Neural cell (in vitro differentiated cells): ENCODE results near the gene ZSWIM5. TPM values are rescaled to one million over a fixed set of nuclear protein-coding genes. Genes with fewer than 3 reads are reported as not detected.

ENCODE experiments used
- H2AFZ ChIP-seq: fragments of 200-600, 300-800 bp; sonication (generic), shearing (Covaris generic); 2 replicates; pipeline ENCODE4 v1.6.0; 2014; ENCODE audit warnings: low read depth, mild to moderate bottlenecking, antibody characterized with exemption, low read length, moderate library complexity
- H3F3A ChIP-seq: fragments of 200-600 bp; shearing (Covaris generic); 2 replicates; pipeline ENCODE4 v1.6.1; 2016; ENCODE audit warnings: mild to moderate bottlenecking, moderate library complexity, mixed read lengths, antibody characterized with exemption, low read length; ENCODE audit not compliant: insufficient read depth, poor library complexity, severe bottlenecking
- H3K27ac ChIP-seq: fragments of 200-600, 300-800 bp; sonication (generic), shearing (Covaris generic); 2 replicates; pipeline ENCODE4 v1.5.1; 2014; ENCODE audit warnings: mild to moderate bottlenecking, low read length, moderate library complexity
- H3K27me3 ChIP-seq: fragments of 300-800, 200-600 bp; sonication (generic), shearing (Covaris generic); 2 replicates; pipeline ENCODE4 v1.6.0; 2014; ENCODE audit warnings: mild to moderate bottlenecking, low read depth, low read length, moderate library complexity; ENCODE audit not compliant: insufficient read depth
- H3K36me3 ChIP-seq: fragments of 300-800, 200-600 bp; sonication (generic), shearing (Covaris generic); 2 replicates; pipeline ENCODE4 v1.5.1; 2014; ENCODE audit warnings: mild to moderate bottlenecking, antibody characterized with exemption, low read length, moderate library complexity; ENCODE audit not compliant: insufficient read depth
- H3K4me2 ChIP-seq: fragments of 300-800, 200-600 bp; sonication (generic), shearing (Covaris generic); 2 replicates; pipeline ENCODE4 v1.6.0; 2014; ENCODE audit warnings: mild to moderate bottlenecking, low read length
- H3K4me3 ChIP-seq: fragments of 300-800, 200-600 bp; sonication (generic), shearing (Covaris generic); 2 replicates; pipeline ENCODE4 v1.5.1; 2014; ENCODE audit warnings: mild to moderate bottlenecking, low read length, moderate library complexity
- H3K79me2 ChIP-seq: fragments of 200-600 bp; shearing (Covaris generic); replicated peaks from 2 replicates; pipeline ENCODE4 v1.6.0; 2014; ENCODE audit warnings: mild to moderate bottlenecking, low read length, moderate library complexity; ENCODE audit not compliant: insufficient read depth
- H3K9ac ChIP-seq: fragments of 300-800, 200-600 bp; sonication (generic), shearing (Covaris generic); 2 replicates; pipeline ENCODE4 v1.6.1; 2016; ENCODE audit warnings: mild to moderate bottlenecking, low read length, mixed read lengths
- H3K9me2 ChIP-seq: fragments of 200-600 bp; shearing (Covaris generic); 2 replicates; pipeline ENCODE4 v1.6.1; 2016; ENCODE audit warnings: mild to moderate bottlenecking, low read length, mixed read lengths; ENCODE audit not compliant: insufficient read depth
- H3K9me3 ChIP-seq: fragments of 200-600, 300-800 bp; sonication (generic), shearing (Covaris generic); 2 replicates; pipeline ENCODE4 v1.6.1; 2016; ENCODE audit warnings: mild to moderate bottlenecking, mixed run types, low read length, moderate library complexity, mixed read lengths
- H4K20me1 ChIP-seq: fragments of 200-600 bp; shearing (Covaris generic); 2 replicates; pipeline ENCODE4 v1.6.1; 2016; ENCODE audit warnings: mild to moderate bottlenecking, mixed run types; ENCODE audit not compliant: insufficient read depth
- EP300 ChIP-seq: fragments of 450-650 bp; conservative IDR thresholded peaks from 2 replicates; pipeline ENCODE4 v1.6.1; 2014; ENCODE audit warnings: antibody characterized with exemption, mild to moderate bottlenecking, moderate library complexity; ENCODE audit not compliant: poor library complexity, severe bottlenecking
- MXI1 ChIP-seq: fragments of 450-650 bp; conservative IDR thresholded peaks from 2 replicates; pipeline ENCODE4 v1.6.1; 2014; ENCODE audit warnings: antibody characterized with exemption, mild to moderate bottlenecking; ENCODE audit not compliant: poor library complexity, severe bottlenecking
- POLR2AphosphoS5 ChIP-seq: IDR thresholded peaks from 2 replicates; pipeline ENCODE4 v1.6.1; 2012
- RAD21 ChIP-seq: fragments of 450-650 bp; conservative IDR thresholded peaks from 2 replicates; pipeline ENCODE4 v1.6.1; 2014; ENCODE audit warnings: antibody characterized with exemption, mild to moderate bottlenecking, moderate library complexity
- TAF1 ChIP-seq: IDR thresholded peaks from 2 replicates; pipeline ENCODE4 v1.6.1; 2012; ENCODE audit warnings: low read depth
- polyA plus RNA-seq: library from polyadenylated mRNA; depleted of rRNA; stranded (reverse); fragments of >200 nt; gene quantifications from 2 replicates; pipeline ENCODE4 v1.2.3, GENCODE V29; 2014
- TF ChIP-seq, protein P1 (sequence below): fragments of 450-650 bp; IDR thresholded peaks from 2 replicates; pipeline ENCODE4 v1.5.1; 2014; ENCODE audit warnings: antibody characterized with exemption, mild to moderate bottlenecking, moderate library complexity; ENCODE audit not compliant: poor library complexity, severe bottlenecking
- TF ChIP-seq, protein P2 (sequence below): IDR thresholded peaks from 2 replicates; pipeline ENCODE4 v1.6.1; 2012; ENCODE audit warnings: borderline replicate concordance

The ZSWIM5 gene
- polyA plus RNA-seq, 1 donor from 2014 or later = 27.2 TPM

DNA sequence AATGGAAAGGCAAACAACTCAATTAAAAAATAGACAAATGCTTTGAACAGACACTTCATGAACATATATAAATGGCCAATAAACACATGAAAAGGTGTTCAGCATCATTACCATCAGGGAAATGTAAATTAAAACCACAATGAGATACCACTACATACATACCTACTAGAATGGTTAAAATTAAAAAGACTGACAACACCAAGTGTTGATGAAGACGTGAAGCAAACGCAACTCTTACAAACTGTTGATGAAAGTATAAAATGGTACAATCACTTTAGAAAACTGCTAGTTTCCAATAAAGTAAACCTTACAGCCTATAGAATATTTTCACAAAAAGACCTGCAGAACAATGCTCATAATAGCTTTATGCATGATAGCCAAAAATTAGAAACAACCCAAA is 230.2 kb downstream of the ZSWIM5 start:
- Histone ChIP-seq H3K9me3 (no peaks in the 10 kb centered on the region), H3F3A (no peaks in the 10 kb centered on the region), H3K27ac (no peak overlapping the region), H3K4me2 (no peak overlapping the region), H4K20me1 (no peaks in the 10 kb centered on the region), H3K36me3 (no peaks in the 10 kb centered on the region), H3K9ac (no peak overlapping the region), H3K79me2 (no peaks in the 10 kb centered on the region), H3K4me3 (no peak overlapping the region), H3K9me2 (no peaks in the 10 kb centered on the region), H2AFZ (no peak overlapping the region), H3K27me3 (no peaks in the 10 kb centered on the region)
- TF ChIP-seq, protein P1, sequence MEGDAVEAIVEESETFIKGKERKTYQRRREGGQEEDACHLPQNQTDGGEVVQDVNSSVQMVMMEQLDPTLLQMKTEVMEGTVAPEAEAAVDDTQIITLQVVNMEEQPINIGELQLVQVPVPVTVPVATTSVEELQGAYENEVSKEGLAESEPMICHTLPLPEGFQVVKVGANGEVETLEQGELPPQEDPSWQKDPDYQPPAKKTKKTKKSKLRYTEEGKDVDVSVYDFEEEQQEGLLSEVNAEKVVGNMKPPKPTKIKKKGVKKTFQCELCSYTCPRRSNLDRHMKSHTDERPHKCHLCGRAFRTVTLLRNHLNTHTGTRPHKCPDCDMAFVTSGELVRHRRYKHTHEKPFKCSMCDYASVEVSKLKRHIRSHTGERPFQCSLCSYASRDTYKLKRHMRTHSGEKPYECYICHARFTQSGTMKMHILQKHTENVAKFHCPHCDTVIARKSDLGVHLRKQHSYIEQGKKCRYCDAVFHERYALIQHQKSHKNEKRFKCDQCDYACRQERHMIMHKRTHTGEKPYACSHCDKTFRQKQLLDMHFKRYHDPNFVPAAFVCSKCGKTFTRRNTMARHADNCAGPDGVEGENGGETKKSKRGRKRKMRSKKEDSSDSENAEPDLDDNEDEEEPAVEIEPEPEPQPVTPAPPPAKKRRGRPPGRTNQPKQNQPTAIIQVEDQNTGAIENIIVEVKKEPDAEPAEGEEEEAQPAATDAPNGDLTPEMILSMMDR = no peak

DNA sequence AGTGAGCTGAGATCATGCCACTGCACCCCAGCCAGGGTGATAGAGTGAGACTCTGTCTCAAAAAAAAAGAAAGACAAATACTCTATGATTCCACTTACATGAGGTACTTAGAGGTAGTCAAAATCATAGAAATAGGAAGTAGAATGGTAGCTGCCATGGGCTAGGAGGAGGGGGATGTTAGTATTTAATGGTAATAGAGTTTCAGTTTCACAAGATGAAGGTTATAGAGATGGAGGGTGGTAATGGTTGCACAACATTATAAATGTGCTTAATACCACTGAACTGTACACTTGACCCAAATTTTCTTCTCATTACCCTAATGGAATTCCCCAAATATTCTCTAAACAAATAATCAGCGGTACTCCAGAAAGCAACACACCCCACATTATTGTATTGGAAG is 232.8 kb downstream of the ZSWIM5 start:
- H3K9me3 ChIP-seq = no peaks in the 10 kb centered on the region

More for the DNA sequence above, 232.8 kb downstream of the ZSWIM5 start:
- Histone ChIP-seq H2AFZ (no peak overlapping the region), H4K20me1 (no peaks in the 10 kb centered on the region), H3K4me3 (no peak overlapping the region), H3K79me2 (no peaks in the 10 kb centered on the region), H3K27ac (no peak overlapping the region), H3K27me3 (no peaks in the 10 kb centered on the region), H3K4me2 (no peak overlapping the region), H3K9me2 (no peaks in the 10 kb centered on the region), H3K36me3 (no peaks in the 10 kb centered on the region), H3F3A (no peaks in the 10 kb centered on the region), H3K9ac (no peak overlapping the region)
- TF ChIP-seq, protein P2, sequence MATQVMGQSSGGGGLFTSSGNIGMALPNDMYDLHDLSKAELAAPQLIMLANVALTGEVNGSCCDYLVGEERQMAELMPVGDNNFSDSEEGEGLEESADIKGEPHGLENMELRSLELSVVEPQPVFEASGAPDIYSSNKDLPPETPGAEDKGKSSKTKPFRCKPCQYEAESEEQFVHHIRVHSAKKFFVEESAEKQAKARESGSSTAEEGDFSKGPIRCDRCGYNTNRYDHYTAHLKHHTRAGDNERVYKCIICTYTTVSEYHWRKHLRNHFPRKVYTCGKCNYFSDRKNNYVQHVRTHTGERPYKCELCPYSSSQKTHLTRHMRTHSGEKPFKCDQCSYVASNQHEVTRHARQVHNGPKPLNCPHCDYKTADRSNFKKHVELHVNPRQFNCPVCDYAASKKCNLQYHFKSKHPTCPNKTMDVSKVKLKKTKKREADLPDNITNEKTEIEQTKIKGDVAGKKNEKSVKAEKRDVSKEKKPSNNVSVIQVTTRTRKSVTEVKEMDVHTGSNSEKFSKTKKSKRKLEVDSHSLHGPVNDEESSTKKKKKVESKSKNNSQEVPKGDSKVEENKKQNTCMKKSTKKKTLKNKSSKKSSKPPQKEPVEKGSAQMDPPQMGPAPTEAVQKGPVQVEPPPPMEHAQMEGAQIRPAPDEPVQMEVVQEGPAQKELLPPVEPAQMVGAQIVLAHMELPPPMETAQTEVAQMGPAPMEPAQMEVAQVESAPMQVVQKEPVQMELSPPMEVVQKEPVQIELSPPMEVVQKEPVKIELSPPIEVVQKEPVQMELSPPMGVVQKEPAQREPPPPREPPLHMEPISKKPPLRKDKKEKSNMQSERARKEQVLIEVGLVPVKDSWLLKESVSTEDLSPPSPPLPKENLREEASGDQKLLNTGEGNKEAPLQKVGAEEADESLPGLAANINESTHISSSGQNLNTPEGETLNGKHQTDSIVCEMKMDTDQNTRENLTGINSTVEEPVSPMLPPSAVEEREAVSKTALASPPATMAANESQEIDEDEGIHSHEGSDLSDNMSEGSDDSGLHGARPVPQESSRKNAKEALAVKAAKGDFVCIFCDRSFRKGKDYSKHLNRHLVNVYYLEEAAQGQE = no peak
- TF ChIP-seq, protein P1 = no peak
- no peak for TF ChIP-seq POLR2AphosphoS5
- no peak for TF ChIP-seq TAF1
- no peak for TF ChIP-seq MXI1
- no peak for TF ChIP-seq RAD21
- TF ChIP-seq EP300 = no peak
